Effector CD4-positive, alpha-beta T cell (primary cell): ENCODE measurements around the gene DAGLA.

Experiments used
- DNase-seq: peaks from one replicate; pipeline ENCODE4 v3.0.0-alpha.2; 2020

The DAGLA gene

DNA sequence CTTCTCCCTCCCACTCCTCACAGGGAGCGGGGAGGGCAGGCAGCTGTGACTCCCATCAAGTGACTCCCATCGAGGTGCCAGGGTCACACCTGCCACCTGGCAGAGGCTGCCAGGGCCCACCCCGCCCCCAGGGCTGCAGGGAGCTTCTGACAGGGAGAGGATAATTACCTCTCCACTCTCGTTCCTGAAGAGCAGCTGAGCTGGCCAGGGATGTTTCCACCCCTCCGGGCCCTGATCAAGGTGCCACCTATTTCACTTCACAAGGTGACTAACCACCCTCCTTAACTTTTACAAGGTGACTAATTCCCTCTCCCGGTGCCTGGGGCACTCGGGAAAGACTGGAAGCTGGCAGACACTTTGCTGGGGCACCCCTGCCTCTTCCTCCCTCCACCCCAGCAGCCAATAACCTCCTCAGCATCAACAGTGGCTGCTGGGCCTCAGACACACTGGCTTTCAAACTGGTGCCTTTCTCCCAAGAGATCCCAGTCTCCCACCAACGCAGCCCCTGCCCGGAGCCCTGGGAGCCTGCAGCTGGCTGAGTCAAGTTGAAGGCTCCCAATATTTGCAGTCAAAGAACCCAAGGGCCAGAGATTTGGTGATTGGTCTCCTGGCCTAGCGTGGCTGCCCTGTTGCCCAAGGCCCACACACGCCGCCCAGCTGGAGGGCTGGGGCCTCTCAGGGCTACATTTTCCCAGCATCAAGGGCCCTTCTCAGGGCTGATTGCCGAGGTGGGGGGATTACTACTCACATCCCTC, 50.2 kb downstream of the DAGLA start:
- no peak for DNase-seq

GRCh38 chr11:61731211-61731951, 51.2 kb downstream of the DAGLA start:
- no peak for DNase-seq

DNA sequence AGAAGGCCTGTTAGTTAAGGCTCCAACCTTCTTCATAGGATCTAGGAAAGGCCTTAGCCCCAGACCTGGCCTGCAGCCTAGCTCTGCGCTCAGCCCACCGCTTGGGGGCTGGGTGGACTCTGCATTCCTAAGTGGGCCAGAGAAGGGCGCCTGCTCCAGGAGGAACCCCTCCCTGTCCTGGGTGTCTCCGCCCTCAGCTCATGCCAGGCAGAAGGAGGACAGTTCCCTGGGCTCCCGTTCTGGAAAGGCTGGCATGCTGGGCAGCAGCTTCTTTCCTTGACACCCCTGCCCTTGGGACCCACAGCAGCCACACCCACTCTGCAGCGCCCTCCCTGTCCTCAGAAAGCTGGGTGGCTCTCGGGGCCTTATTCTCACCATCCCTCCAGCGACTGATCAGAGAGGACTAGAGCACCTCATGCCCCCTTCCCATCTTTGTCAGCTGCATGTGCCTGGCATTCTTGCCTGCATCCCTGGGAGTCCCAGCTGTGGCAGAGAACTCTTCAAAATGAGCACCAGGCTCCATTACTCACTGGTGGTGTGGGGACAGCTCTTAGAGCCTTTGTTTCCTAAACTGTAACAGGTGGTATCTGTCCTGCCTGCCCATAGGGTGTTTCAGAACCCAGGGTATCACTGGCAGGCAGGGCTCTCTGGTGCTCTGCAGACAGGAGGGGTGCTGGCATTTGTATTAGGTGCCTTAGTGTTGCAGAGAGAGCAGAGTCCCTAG, 51.9 kb downstream of the DAGLA start:
- DNase-seq: no peak

DNA sequence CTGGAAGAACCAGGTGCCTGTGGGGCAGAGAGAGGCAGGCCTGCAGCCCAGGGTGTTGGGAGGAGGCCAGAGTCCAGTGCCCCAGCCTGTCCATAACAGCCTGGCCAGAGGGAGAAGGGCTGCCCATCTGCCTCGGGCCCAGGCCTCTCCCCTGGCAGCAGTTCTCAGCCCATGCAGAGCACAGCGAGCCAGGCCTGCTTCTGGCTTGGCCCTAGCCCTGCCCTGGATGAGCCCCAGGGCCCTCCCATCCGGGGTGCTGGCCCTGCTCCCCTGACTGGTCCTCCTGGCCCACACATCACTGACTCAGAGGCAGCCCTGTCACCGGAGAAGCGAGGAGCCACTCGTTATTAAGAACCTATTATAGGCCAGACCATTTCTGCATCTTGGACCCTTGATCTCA, 52.5 kb downstream of the DAGLA start:
- DNase-seq: no peak

GRCh38 chr11:61733120-61733978, 53.2 kb downstream of the DAGLA start:
- peak; percentile 80 for DNase-seq

GRCh38 chr11:61734767-61735166, 54.6 kb downstream of the DAGLA start:
- no peak for DNase-seq

DNA sequence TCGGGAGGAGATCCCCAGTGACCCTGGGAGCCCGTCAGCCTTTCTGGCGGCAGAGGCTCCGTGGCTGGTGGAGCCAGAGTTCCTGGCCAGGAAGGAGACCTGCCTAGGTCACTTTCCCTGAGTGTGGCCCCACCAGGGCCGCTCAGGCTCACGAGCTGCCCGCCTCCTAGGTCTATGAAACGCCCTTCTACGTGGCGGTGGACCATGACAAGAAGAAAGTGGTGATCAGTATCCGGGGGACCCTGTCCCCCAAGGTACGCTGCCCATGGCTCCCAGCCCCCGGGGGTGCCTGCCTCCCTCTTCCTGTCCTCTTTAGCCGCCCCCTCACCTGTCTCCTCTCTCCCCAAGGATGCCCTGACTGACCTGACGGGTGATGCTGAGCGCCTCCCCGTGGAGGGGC, 55.2 kb downstream of the DAGLA start:
- no peak for DNase-seq

DNA sequence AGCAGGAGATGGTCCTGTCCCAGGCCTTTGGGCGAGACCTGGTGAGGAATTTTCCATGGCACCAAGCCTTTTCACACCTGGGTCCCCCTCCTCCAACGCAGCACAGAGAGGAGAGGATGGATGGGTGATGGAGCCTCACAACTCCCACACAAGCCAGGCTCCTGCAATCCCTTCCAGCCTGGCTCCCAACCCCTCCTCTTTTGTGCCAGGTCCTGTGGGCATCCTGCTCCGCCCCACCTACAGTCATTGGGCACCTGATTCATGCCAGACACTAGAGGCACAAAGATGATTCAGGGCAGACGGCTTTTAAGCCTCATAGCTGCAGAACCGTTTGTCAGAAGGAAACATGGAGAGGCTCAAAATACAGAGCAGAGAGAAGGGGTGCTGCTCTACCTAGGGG, 56.1 kb downstream of the DAGLA start:
- no peak for DNase-seq

GRCh38 chr11:61737131-61737530, 56.9 kb downstream of the DAGLA start:
- no peak for DNase-seq

GRCh38 chr11:61737636-61738386, 57.6 kb downstream of the DAGLA start:
- no peak for DNase-seq

DNA sequence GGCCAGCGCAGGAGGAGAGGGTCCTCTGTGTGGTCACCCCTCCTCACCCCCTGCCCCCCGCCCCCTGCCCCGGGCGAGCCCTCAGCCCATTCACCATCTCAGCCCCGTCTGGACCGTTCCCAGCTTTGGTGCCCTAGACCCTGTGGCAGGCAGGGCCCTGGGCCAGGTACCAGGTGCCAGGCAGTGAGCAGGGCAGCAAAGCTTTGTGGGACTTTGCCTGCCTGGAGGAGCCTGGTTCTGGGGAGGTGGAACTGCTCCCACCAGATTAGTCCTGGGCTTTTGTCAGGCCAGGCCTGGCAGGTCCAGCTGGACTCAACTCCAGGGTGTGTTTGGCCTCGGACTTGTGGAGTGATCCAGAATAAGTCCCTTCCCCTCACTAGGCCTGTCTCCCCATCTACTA, 58.6 kb downstream of the DAGLA start:
- no peak for DNase-seq

GRCh38 chr11:61739413-61739812, 59.2 kb downstream of the DAGLA start:
- no peak for DNase-seq

GRCh38 chr11:61739966-61740365, 59.8 kb downstream of the DAGLA start:
- no peak for DNase-seq

- DNase-seq: no peak
Observed at GRCh38 chr11:61742391-61742790, 62.2 kb downstream of the DAGLA start.

- no peak for DNase-seq
Observed at GRCh38 chr11:61743486-61744095, 63.4 kb downstream of the DAGLA start.

DNA sequence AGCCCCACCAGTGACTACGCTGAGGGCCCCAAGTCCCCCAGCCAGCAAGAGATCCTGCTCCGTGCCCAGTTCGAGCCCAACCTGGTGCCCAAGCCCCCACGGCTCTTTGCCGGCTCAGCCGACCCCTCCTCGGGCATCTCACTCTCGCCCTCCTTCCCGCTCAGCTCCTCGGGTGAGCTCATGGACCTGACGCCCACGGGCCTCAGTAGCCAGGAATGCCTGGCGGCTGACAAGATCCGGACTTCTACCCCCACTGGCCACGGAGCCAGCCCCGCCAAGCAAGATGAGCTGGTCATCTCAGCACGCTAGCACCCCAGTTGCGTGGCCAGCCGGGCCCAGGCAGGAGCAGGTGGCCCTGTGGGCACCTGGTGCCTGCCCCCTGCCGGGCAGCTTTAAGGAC, 64.0 kb downstream of the DAGLA start:
- no peak for DNase-seq

- DNase-seq: no peak
Observed at GRCh38 chr11:61744609-61745156, 64.5 kb downstream of the DAGLA start.

DNA sequence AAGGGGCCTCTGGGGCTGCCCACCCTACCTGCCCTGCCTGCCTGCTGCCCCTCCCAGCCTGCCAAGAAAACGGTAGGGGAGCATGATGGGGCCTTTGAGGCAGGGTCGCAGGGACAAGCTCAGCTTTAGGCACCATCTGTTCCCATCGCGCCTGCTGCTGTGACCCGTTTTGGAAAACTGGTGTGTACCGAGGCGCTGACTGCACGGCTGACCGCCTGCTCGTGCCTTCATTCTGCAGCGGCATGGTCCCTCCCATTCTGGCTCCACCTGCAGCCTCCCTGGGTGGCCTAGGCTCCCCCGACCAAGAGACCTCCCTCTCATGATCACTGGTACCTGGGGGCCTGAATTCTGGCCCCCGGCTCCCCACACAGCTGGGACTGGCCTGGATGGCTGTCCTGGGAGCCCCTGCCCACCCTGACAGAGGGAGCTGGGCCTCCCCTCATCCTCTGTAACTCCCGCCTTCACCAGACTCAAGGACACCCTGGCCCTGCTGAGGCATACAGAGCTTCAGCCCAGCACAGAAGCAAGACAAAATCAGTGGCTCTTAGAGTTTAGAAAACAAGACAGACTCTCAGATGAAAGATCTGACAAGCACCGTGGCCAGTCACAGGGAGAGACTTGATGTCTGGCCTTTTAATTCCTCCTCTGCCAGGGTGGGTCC, 65.7 kb downstream of the DAGLA start:
- DNase-seq: no peak

DNA sequence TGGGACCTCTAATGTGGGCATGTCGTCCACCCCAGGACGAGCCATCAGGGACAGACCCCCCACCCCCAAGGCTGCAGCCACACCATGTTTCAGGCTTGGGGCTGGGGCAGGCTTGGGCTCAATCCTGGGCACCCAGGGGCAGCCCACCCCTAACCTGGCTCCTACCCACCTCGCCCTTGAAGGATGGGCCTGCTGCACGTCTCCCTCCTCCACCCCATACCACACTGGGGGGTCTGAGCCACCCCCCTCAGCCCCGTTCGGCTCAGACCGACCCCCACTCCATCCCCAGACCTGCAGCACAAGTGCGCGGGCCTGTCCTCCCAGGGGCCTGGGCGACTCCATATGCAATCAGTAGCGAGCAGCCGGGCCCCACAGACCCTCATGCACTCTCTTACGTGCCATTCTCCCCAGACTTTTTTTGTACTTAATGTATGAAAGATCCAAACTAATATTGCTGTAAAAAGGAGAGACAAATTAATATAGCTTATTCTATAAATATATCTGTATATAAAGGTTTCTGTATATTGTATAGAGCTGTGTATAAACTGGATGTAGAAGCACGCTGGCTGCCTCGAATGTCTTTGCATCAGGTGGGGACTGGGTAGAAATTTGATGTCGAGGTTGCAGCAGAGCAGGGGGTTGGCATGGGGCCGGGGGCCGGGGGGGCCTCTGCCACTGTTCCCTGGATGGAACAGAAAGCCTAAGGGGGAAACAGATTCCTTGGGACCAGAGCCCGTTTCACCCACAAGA, 66.4 kb downstream of the DAGLA start:
- no peak for DNase-seq
